IMR-90 (cell line): Measurements from ENCODE around the gene ATP1B1. TPM values are rescaled to one million over a fixed set of nuclear protein-coding genes. Genes with fewer than 3 reads are reported as not detected.

Experiments
- ATAC-seq: fragments of 200-7000 bp; cut with Tn5 transposase; 2 replicates; pipeline ENCODE4 v1.9.1; 2020; ENCODE audit warnings: low read depth, mild to moderate bottlenecking, moderate library complexity
- BruUV-seq: library from RNA; stranded (reverse); fragments of 400-500 nt; replicated peaks from 2 replicates; lab custom pipeline; 2021; lab: Mats Ljungman, UMichigan
- CTCF ChIA-PET: fragments of 300-600 bp; formaldehyde crosslinking; extraction: SDS; loops from one replicate; lab custom pipeline; 2021; ENCODE audit warnings: antibody characterized with exemption; lab: Yijun Ruan, JAX
- POLR2A ChIA-PET: fragments of 300-600 bp; sonication (Branson Sonifier 250); formaldehyde crosslinking; loops from one replicate; lab custom pipeline; 2022; ENCODE audit warnings: antibody characterized with exemption; ENCODE audit not compliant: unreplicated experiment; lab: Charles Lee
- DNase-seq: peaks from one replicate; pipeline ENCODE4 v3.0.0; 2013
- H2AFZ ChIP-seq: replicated peaks from 2 replicates; pipeline ENCODE3; 2013; ENCODE audit warnings: low read length, mild to moderate bottlenecking; ENCODE audit not compliant: poor library complexity
- H2AK5ac ChIP-seq: 2 replicates; pipeline ENCODE4 v1.6.1; 2013; ENCODE audit warnings: low read depth, low read length, inconsistent platforms
- H2AK9ac ChIP-seq: replicated peaks from 2 replicates; pipeline ENCODE3; 2013; ENCODE audit warnings: mild to moderate bottlenecking, low read depth, low read length, moderate library complexity; ENCODE audit not compliant: poor library complexity
- H2BK120ac ChIP-seq: 2 replicates; pipeline ENCODE4 v1.6.1; 2013; ENCODE audit warnings: low read depth, low read length, inconsistent platforms
- H2BK15ac ChIP-seq: 3 replicates; pipeline ENCODE4 v1.6.1; 2013; ENCODE audit warnings: low read depth, low read length, inconsistent platforms
- H2BK20ac ChIP-seq: 2 replicates; pipeline ENCODE4 v1.6.1; 2013; ENCODE audit warnings: low read depth, mild to moderate bottlenecking, inconsistent platforms, low read length, moderate library complexity
- H2BK5ac ChIP-seq: 2 replicates; pipeline ENCODE4 v1.6.1; 2013; ENCODE audit warnings: mild to moderate bottlenecking, low read depth, low read length, inconsistent platforms; ENCODE audit not compliant: poor library complexity, severe bottlenecking
- H3K14ac ChIP-seq: replicated peaks from 2 replicates; pipeline ENCODE4 v1.6.1; 2013; ENCODE audit warnings: low read depth, low read length, inconsistent platforms
- H3K18ac ChIP-seq: 2 replicates; pipeline ENCODE4 v1.6.1; 2013; ENCODE audit warnings: low read depth, low read length, control low read depth
- H3K23ac ChIP-seq: 2 replicates; pipeline ENCODE4 v1.6.1; 2013; ENCODE audit warnings: low read depth, low read length, inconsistent platforms
- H3K27ac ChIP-seq: 2 replicates; pipeline ENCODE4 v1.5.1; 2013; ENCODE audit warnings: mild to moderate bottlenecking, control low read depth, low read length; ENCODE audit not compliant: insufficient read depth
- H3K27me3 ChIP-seq: 2 replicates; pipeline ENCODE4 v1.6.1; 2013; ENCODE audit warnings: low read length; ENCODE audit not compliant: control insufficient read depth, insufficient read depth
- H3K36me3 ChIP-seq: 2 replicates; pipeline ENCODE4 v1.6.1; 2013; ENCODE audit warnings: low read length, mixed read lengths; ENCODE audit not compliant: control insufficient read depth, insufficient read depth
- H3K4ac ChIP-seq: 2 replicates; pipeline ENCODE4 v1.6.1; 2013; ENCODE audit warnings: low read depth, low read length, inconsistent platforms
- H3K4me1 ChIP-seq: 2 replicates; pipeline ENCODE4 v1.6.1; 2013; ENCODE audit warnings: low read length, mixed read lengths; ENCODE audit not compliant: control insufficient read depth, insufficient read depth
- H3K4me2 ChIP-seq: 2 replicates; pipeline ENCODE4 v1.6.1; 2013; ENCODE audit warnings: low read depth, mild to moderate bottlenecking, control low read depth, low read length, moderate library complexity
- H3K4me3 ChIP-seq: 2 replicates; pipeline ENCODE4 v1.5.1; 2013; ENCODE audit warnings: low read depth, mild to moderate bottlenecking, control low read depth, low read length, moderate library complexity; ENCODE audit not compliant: insufficient read depth
- H3K56ac ChIP-seq: 2 replicates; pipeline ENCODE4 v1.6.1; 2013; ENCODE audit warnings: low read length, inconsistent platforms; ENCODE audit not compliant: insufficient read depth; ENCODE audit errors: extremely low read depth
- H3K79me1 ChIP-seq, 2 experiments: 2 replicates each; pipeline ENCODE4 v1.6.1; 2013; ENCODE audit warnings: low read length in 2 of 2, inconsistent platforms in 1 of 2, low read depth in 1 of 2
- H3K9ac ChIP-seq: 2 replicates; pipeline ENCODE4 v1.6.1; 2013; ENCODE audit warnings: low read depth, low read length, control low read depth
- H3K9me1 ChIP-seq: 2 replicates; pipeline ENCODE4 v1.6.1; 2013; ENCODE audit warnings: low read length, inconsistent platforms; ENCODE audit not compliant: insufficient read depth
- H3K9me3 ChIP-seq: 2 replicates; pipeline ENCODE4 v1.6.1; 2013; ENCODE audit warnings: low read length; ENCODE audit not compliant: control insufficient read depth, insufficient read depth
- H4K20me1 ChIP-seq: 2 replicates; pipeline ENCODE4 v1.6.1; 2013; ENCODE audit warnings: low read length, inconsistent platforms; ENCODE audit not compliant: insufficient read depth
- H4K5ac ChIP-seq: 2 replicates; pipeline ENCODE4 v1.6.1; 2013; ENCODE audit warnings: mild to moderate bottlenecking, low read depth, low read length, control low read depth
- H4K8ac ChIP-seq, 2 experiments: 2 replicates each; pipeline ENCODE4 v1.6.1; 2013; ENCODE audit warnings: low read depth in 2 of 2, low read length in 2 of 2, control low read depth in 1 of 2, inconsistent platforms in 1 of 2
- H4K91ac ChIP-seq: 2 replicates; pipeline ENCODE4 v1.6.1; 2013; ENCODE audit warnings: low read depth, low read length, inconsistent platforms; ENCODE audit not compliant: insufficient read depth
- BHLHE40 ChIP-seq: fragments of 150-350 bp; IDR thresholded peaks from 2 replicates; pipeline ENCODE4 v1.6.1; 2016; ENCODE audit warnings: mild to moderate bottlenecking, low read depth, low read length
- CEBPB ChIP-seq: IDR thresholded peaks from 2 replicates; pipeline ENCODE4 v1.6.1; 2012; ENCODE audit warnings: low read depth, low read length, improper control_type of control experiment
- CHD1 ChIP-seq: IDR thresholded peaks from 2 replicates; pipeline ENCODE4 v1.6.1; 2012; ENCODE audit warnings: low read depth, low read length, improper control_type of control experiment
- CTCF ChIP-seq: conservative IDR thresholded peaks from 2 replicates; pipeline ENCODE4 v1.5.1; 2012; ENCODE audit warnings: mild to moderate bottlenecking, low read depth, low read length, improper control_type of control experiment
- ELK1 ChIP-seq: fragments of 150-350 bp; IDR thresholded peaks from 2 replicates; pipeline ENCODE4 v1.6.1; 2016; ENCODE audit warnings: low read depth, mild to moderate bottlenecking, low read length, moderate library complexity, borderline replicate concordance
- FOS ChIP-seq: fragments of 150-350 bp; IDR thresholded peaks from 2 replicates; pipeline ENCODE4 v1.6.1; 2016; ENCODE audit warnings: low read depth, low read length
- MAFK ChIP-seq: IDR thresholded peaks from 2 replicates; pipeline ENCODE4 v1.6.1; 2012; ENCODE audit warnings: low read depth, low read length, improper control_type of control experiment
- MAZ ChIP-seq: IDR thresholded peaks from 2 replicates; pipeline ENCODE4 v1.6.1; 2012; ENCODE audit warnings: low read depth, mild to moderate bottlenecking, low read length, improper control_type of control experiment, moderate library complexity, borderline replicate concordance
- MXI1 ChIP-seq: IDR thresholded peaks from 2 replicates; pipeline ENCODE4 v1.6.1; 2012; ENCODE audit warnings: low read depth, mild to moderate bottlenecking, low read length, moderate library complexity, borderline replicate concordance
- NFE2L2 ChIP-seq: fragments of 150-350 bp; IDR thresholded peaks from 2 replicates; pipeline ENCODE4 v1.6.1; 2016; ENCODE audit warnings: low read depth, mild to moderate bottlenecking, low read length
- POLR2A ChIP-seq: IDR thresholded peaks from 2 replicates; pipeline ENCODE4 v1.6.1; 2012; ENCODE audit warnings: mild to moderate bottlenecking, low read depth, low read length
- RAD21 ChIP-seq: IDR thresholded peaks from 2 replicates; pipeline ENCODE4 v1.6.1; 2012; ENCODE audit warnings: low read length, improper control_type of control experiment
- RCOR1 ChIP-seq: IDR thresholded peaks from 2 replicates; pipeline ENCODE4 v1.6.1; 2012; ENCODE audit warnings: mild to moderate bottlenecking, low read length, improper control_type of control experiment; ENCODE audit not compliant: insufficient replicate concordance
- RFX5 ChIP-seq: IDR thresholded peaks from 2 replicates; pipeline ENCODE4 v1.8.0; 2012; ENCODE audit warnings: low read depth, mild to moderate bottlenecking, low read length, moderate library complexity
- SMC3 ChIP-seq: fragments of 150-350 bp; IDR thresholded peaks from 2 replicates; pipeline ENCODE4 v1.6.1; 2016; ENCODE audit warnings: low read depth, mild to moderate bottlenecking, antibody characterized with exemption, low read length, moderate library complexity
- USF2 ChIP-seq: fragments of 150-350 bp; IDR thresholded peaks from 2 replicates; pipeline ENCODE4 v1.6.1; 2017; ENCODE audit warnings: mild to moderate bottlenecking, antibody characterized with exemption, low read length, low read depth
- WGBS, 2 experiments: methylation state at CpG; one replicate each; pipeline versions ENCODE4 v1.1.5 to v1.1.7; 2013; ENCODE audit warnings: missing lambda C conversion rate in 2 of 2; ENCODE audit not compliant: insufficient read length in 1 of 2; ENCODE audit errors: extremely low coverage in 2 of 2; 5-methylcytosine and 5-hydroxymethylcytosine counted together
- dilution Hi-C: fragments of 300-500 bp; cut with HindIII; formaldehyde crosslinking; loops from one replicate; pipeline ENCODE4 v1.14.3; 2018; ENCODE audit warnings: low sequenced_read_pairs; ENCODE audit not compliant: unreplicated experiment
- in situ Hi-C: fragments of 300-500 bp; cut with MboI; formaldehyde crosslinking; loops from 3 replicates; pipeline ENCODE4 v1.14.3; 2019; ENCODE audit warnings: low sequenced_read_pairs, inconsistent platforms, mixed read lengths
- intact Hi-C: fragments of 100-400 bp; cut with micrococcal nuclease; formaldehyde crosslinking; loops from 2 replicates; pipeline ENCODE4 v1.10.0; 2022
- polyA plus RNA-seq, 3 experiments: library from polyadenylated mRNA; depleted of rRNA; stranded (reverse); fragments of >200 nt; gene quantifications; 2 replicates each; pipeline ENCODE4 v1.2.3, GENCODE V29; 2012; ENCODE audit warnings: low replicate concordance in 1 of 3
- total RNA-seq: library from RNA; depleted of rRNA; stranded (reverse); fragments of >200 nt; gene quantifications from 2 replicates; pipeline ENCODE4 v1.2.3, GENCODE V29; 2012

Gene ATP1B1
- total and polyA plus RNA-seq, 2 of the 4 experiments (the other 2 are of a cell fraction): 14.5 to 22.1 TPM

GRCh38 chr1:169126335-169126734 is 19.8 kb downstream of the ATP1B1 start:
- Histone ChIP-seq H3K27me3 (no peaks in the 10 kb centered on the region), H3K9ac (no peak overlapping the region), H4K20me1 (no peaks in the 10 kb centered on the region), H2BK20ac (no peak overlapping the region), H3K36me3 (peaks cover 3% of the 10 kb centered on the region; the same call in 1 of the 2 replicates), H2AFZ (no peak overlapping the region), H3K9me3 (no peaks in the 10 kb centered on the region), H3K4me1 (no peaks in the 10 kb centered on the region), H3K23ac (no peak overlapping the region), H2AK9ac (no peak overlapping the region), H3K14ac (no peak overlapping the region), H4K8ac (no peak overlapping the region), H3K56ac (no peak overlapping the region), H2BK5ac (no peak overlapping the region), H3K79me1 (peaks cover 9 to 28% of the 10 kb centered on the region in 2 experiments), H2AK5ac (no peak overlapping the region), H3K4me2 (no peak overlapping the region), H3K9me1 (peaks cover 11% of the 10 kb centered on the region), H3K18ac (no peak overlapping the region), H3K4me3 (no peak overlapping the region), H4K5ac (no peak overlapping the region), H3K27ac (no peak overlapping the region), H2BK15ac (no peak overlapping the region), H4K91ac (no peak overlapping the region), H2BK120ac (no peak overlapping the region), H3K4ac (no peak overlapping the region)
- in situ Hi-C loops: no loop called here
- no peak for DNase-seq
- WGBS, 2 experiments: no CpG with 5 or more reads among the region's 3 CpGs
- no peak for ATAC-seq
- POLR2A ChIA-PET: interaction anchor here (0.6 to 0.7 kb wide), 2 partner anchors 44 to 357 kb away, joined by 5 to 9 read pairs; no protein-coding TSS in a partner anchor
- no TSS peak for BruUV-seq
- TF ChIP-seq RAD21: no peak
- no peak for TF ChIP-seq USF2
- TF ChIP-seq MXI1: no peak
- no peak for TF ChIP-seq CTCF
- TF ChIP-seq CEBPB: no peak
- no peak for TF ChIP-seq FOS
- no peak for TF ChIP-seq CHD1
- TF ChIP-seq POLR2A: no peak
- no peak for TF ChIP-seq RCOR1
- TF ChIP-seq MAZ: no peak
- no peak for TF ChIP-seq SMC3
- TF ChIP-seq MAFK: no peak
- no peak for TF ChIP-seq RFX5
- no peak for TF ChIP-seq BHLHE40
- no peak for TF ChIP-seq ELK1
- no peak for TF ChIP-seq NFE2L2
- dilution Hi-C loops: no loop called here
- intact Hi-C loops: no loop called here
- CTCF ChIA-PET: interaction anchor here (0.7 kb wide), 1 partner anchor 190 kb away, joined by 4 read pairs; no protein-coding TSS in a partner anchor
